ENCODE data around the gene PIGR. TPM values are rescaled to one million over a fixed set of nuclear protein-coding genes. Genes with fewer than 3 reads are reported as not detected.

PIGR gene
- total RNA-seq, 1 experiment from 2014 or later = 2.6 TPM

DNA sequence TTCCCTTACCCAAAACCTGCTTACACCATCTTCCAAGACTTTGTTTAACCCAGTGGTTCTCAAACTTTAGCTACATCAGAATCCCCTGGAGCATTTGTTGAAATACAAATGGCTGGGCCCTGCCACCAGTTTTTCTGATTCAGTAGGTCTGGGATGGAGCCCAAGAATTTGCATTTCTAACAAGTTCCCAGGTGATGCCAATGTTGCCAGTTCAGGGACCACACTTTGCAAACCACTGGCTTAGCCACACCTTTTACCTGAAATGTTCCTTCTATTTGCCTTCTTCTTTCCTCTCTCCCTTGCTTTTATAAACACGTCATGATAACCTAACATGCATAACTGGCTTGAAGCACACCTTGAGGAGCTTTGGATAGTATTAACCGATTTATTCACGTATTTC, 40.1 kb upstream of the PIGR start:
- TF ChIP-seq ZFX (IDR thresholded peaks at IDR 0.05) (no peak), POLR2A (IDR thresholded peaks at IDR 0.05; ENCODE audit: borderline replicate concordance, extremely low read depth, insufficient read depth, insufficient read length) (no peak), TCF7L2 (IDR thresholded peaks at IDR 0.05; ENCODE audit: borderline replicate concordance, extremely low read depth, insufficient read depth, insufficient read length) (no peak), SRF (IDR thresholded peaks at IDR 0.05; ENCODE audit: low read depth) (no peak), POLR2AphosphoS5 (IDR thresholded peaks at IDR 0.05; ENCODE audit: low read depth, low read length) (no peak), ZNF274 (IDR thresholded peaks at IDR 0.05; ENCODE audit: low read depth, low read length) (no peak), EZH2 (IDR thresholded peaks at IDR 0.05) (no peak), JUND (IDR thresholded peaks at IDR 0.05) (no peak), EGR1 (IDR thresholded peaks at IDR 0.05; ENCODE audit: low read depth) (no peak), ELF1 (IDR thresholded peaks at IDR 0.05; ENCODE audit: borderline replicate concordance, low read depth) (no peak), CEBPB (IDR thresholded peaks at IDR 0.05; ENCODE audit: low read depth) (no peak), EZH2phosphoT487 (IDR thresholded peaks at IDR 0.05; ENCODE audit: borderline replicate concordance) (no peak)
- TF ChIP-seq, protein P1, sequence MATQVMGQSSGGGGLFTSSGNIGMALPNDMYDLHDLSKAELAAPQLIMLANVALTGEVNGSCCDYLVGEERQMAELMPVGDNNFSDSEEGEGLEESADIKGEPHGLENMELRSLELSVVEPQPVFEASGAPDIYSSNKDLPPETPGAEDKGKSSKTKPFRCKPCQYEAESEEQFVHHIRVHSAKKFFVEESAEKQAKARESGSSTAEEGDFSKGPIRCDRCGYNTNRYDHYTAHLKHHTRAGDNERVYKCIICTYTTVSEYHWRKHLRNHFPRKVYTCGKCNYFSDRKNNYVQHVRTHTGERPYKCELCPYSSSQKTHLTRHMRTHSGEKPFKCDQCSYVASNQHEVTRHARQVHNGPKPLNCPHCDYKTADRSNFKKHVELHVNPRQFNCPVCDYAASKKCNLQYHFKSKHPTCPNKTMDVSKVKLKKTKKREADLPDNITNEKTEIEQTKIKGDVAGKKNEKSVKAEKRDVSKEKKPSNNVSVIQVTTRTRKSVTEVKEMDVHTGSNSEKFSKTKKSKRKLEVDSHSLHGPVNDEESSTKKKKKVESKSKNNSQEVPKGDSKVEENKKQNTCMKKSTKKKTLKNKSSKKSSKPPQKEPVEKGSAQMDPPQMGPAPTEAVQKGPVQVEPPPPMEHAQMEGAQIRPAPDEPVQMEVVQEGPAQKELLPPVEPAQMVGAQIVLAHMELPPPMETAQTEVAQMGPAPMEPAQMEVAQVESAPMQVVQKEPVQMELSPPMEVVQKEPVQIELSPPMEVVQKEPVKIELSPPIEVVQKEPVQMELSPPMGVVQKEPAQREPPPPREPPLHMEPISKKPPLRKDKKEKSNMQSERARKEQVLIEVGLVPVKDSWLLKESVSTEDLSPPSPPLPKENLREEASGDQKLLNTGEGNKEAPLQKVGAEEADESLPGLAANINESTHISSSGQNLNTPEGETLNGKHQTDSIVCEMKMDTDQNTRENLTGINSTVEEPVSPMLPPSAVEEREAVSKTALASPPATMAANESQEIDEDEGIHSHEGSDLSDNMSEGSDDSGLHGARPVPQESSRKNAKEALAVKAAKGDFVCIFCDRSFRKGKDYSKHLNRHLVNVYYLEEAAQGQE (IDR thresholded peaks at IDR 0.05; ENCODE audit: low read depth) = no peak
- TF ChIP-seq, protein P2, sequence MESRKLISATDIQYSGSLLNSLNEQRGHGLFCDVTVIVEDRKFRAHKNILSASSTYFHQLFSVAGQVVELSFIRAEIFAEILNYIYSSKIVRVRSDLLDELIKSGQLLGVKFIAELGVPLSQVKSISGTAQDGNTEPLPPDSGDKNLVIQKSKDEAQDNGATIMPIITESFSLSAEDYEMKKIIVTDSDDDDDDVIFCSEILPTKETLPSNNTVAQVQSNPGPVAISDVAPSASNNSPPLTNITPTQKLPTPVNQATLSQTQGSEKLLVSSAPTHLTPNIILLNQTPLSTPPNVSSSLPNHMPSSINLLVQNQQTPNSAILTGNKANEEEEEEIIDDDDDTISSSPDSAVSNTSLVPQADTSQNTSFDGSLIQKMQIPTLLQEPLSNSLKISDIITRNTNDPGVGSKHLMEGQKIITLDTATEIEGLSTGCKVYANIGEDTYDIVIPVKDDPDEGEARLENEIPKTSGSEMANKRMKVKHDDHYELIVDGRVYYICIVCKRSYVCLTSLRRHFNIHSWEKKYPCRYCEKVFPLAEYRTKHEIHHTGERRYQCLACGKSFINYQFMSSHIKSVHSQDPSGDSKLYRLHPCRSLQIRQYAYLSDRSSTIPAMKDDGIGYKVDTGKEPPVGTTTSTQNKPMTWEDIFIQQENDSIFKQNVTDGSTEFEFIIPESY (IDR thresholded peaks at IDR 0.05; ENCODE audit: extremely low read depth, insufficient replicate concordance, low read length) = no peak
- H3K79me2 ChIP-seq (ENCODE audit: insufficient read depth, low read length) = no peaks in the 10 kb centered on the region
- RAD21 ChIA-PET (ENCODE audit: low non-redundant PET in 1 of 2, low total read pairs in 2 of 2, uncharacterized antibody in 2 of 2, unreplicated experiment in 2 of 2) = no interaction called here

More for the DNA sequence above, 40.1 kb upstream of the PIGR start:
- no peak for DNase-seq (ENCODE audit: low read depth, low spot score)
- Histone ChIP-seq H3K9me3 (ENCODE audit: control insufficient read depth in 1 of 2, insufficient read depth in 1 of 2, low read depth in 1 of 2, low read length in 2 of 2) (no peaks in the 10 kb centered on the region), H3K9me2 (ENCODE audit: insufficient read depth) (no peaks in the 10 kb centered on the region; the same call in 1 of the 2 replicates), H3K4me1 (ENCODE audit: control insufficient read depth in 1 of 2, insufficient read depth in 2 of 2, low read length in 2 of 2) (no peaks in the 10 kb centered on the region), H3K27ac (ENCODE audit: low read depth, low read length) (no peak overlapping the region), H4K20me1 (ENCODE audit: insufficient read depth) (no peaks in the 10 kb centered on the region), H3K4me3 (replicated peaks in 1 of 2; ENCODE audit: low read depth in 1 of 2, low read length in 2 of 2) (no peak overlapping the region), H3K36me3 (ENCODE audit: control insufficient read depth in 1 of 2, insufficient read depth in 2 of 2, low read length in 2 of 2) (no peaks in the 10 kb centered on the region), H3K27me3 (ENCODE audit: insufficient read depth, low read length) (no peaks in the 10 kb centered on the region), H2AFZ (ENCODE audit: low read depth, low read length, poor library complexity, severe bottlenecking) (no peak overlapping the region), H3K9ac (ENCODE audit: low read length) (no peak overlapping the region), H3K4me2 (ENCODE audit: low read length) (no peak overlapping the region)
- POLR2A ChIA-PET = interaction anchor here (0.5 kb wide), 1 partner anchor 1389 kb away, joined by 4 read pairs; no protein-coding TSS in a partner anchor
- CTCF ChIA-PET = no interaction called here
- no TSS peak for BruUV-seq (replicated peaks)
- no peak for ATAC-seq
- intact Hi-C loops (cut with micrococcal nuclease) = loop anchor here (10.0 kb wide), 1 partner anchor 352 kb away; the partner anchor contains the start of gene DYRK3

Measured in HCT116 (cell line).